ENCODE data around the gene SCAF4. TPM values are rescaled to one million over a fixed set of nuclear protein-coding genes. Genes with fewer than 3 reads are reported as not detected.
A peak's percentile ranks its signal among the peaks of the same experiment; 100 is the strongest.
"Not testable (repeated sequence)": the region's sequence is repeated elsewhere in the genome, so short reads cannot be mapped to it uniquely, and the experiment has no call there.

The SCAF4 gene
- total RNA-seq, 1 donor from 2014 or later: 23.1 TPM

DNA sequence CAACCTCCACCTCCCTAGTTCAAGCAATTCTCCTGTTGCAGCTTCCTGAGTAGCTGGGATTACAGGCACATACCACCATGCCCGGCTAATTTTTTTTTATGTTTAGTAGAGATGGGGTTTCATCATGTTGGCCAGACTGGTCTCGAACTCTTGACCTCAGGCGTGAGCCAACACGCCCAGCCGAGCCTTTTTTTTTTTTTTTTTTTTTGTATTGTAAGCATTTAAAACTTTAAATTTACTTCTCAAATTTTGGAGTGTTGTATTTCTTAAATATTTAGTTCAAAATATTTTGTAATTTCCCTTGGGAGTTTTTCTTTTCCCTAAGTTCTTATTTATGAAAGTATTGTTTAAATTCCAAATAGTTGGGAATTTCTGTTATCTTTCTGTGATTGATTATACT lies 9.2 kb upstream of the SCAF4 start:
- Mint-ChIP-seq H3K27me3 (ENCODE audit: low read depth) (no peaks in the 10 kb centered on the region), H3K4me3 (ENCODE audit: unreplicated experiment) (no peak overlapping the region), H3K9me3 (ENCODE audit: low read depth) (peaks cover 13% of the 10 kb centered on the region), H3K27ac (ENCODE audit: unreplicated experiment) (no peak overlapping the region), H3K4me1 (ENCODE audit: low read depth) (no peaks in the 10 kb centered on the region), H3K36me3 (ENCODE audit: low read depth) (no peaks in the 10 kb centered on the region)
- no peak for DNase-seq (ENCODE audit: low spot score)
- TF ChIP-seq, protein P1, sequence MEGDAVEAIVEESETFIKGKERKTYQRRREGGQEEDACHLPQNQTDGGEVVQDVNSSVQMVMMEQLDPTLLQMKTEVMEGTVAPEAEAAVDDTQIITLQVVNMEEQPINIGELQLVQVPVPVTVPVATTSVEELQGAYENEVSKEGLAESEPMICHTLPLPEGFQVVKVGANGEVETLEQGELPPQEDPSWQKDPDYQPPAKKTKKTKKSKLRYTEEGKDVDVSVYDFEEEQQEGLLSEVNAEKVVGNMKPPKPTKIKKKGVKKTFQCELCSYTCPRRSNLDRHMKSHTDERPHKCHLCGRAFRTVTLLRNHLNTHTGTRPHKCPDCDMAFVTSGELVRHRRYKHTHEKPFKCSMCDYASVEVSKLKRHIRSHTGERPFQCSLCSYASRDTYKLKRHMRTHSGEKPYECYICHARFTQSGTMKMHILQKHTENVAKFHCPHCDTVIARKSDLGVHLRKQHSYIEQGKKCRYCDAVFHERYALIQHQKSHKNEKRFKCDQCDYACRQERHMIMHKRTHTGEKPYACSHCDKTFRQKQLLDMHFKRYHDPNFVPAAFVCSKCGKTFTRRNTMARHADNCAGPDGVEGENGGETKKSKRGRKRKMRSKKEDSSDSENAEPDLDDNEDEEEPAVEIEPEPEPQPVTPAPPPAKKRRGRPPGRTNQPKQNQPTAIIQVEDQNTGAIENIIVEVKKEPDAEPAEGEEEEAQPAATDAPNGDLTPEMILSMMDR (IDR thresholded peaks at IDR 0.05): no peak

DNA sequence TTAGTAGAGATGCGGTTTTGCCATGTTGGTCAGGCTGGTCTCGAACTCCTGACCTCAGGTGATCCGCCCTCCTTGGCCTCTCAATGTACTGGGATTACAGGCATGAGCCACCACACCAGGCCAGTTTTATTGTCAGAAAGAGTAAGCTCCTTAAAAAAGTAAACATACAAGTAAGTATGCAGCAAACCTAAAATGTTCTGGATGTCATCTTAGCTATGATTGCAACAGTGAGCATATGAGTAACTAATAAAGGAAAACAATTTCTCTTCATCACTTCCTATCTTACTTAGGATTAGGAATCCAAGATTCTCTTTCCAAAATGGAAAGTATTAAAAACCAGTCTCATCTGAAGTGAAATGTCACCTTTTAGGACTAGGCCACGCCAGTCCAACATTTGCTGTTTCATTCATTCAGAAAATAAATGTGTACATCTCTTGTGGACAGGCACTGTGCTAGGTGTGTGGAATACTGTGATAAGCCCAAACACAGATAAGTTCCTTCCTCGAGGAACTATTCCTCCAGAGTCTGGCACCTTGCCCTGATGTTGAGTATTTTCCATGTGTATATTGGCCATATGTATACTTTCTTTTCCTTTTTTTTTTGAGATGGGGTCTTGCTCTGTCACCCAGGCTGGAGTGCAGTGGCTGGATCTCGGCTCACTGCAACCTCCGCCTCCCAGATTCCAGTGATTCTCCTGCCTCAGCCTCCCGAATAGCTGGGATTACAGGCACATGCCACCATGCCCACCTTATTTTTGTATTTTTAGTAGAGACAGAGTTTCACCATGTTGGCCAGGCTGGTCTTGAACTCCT lies 5.9 kb upstream of the SCAF4 start:
- not testable (repeated sequence) for H3K4me1 Mint-ChIP-seq (ENCODE audit: low read depth); H3K9me3 Mint-ChIP-seq (ENCODE audit: low read depth); DNase-seq (ENCODE audit: low spot score); H3K4me3 Mint-ChIP-seq (ENCODE audit: unreplicated experiment); H3K27ac Mint-ChIP-seq (ENCODE audit: unreplicated experiment); H3K27me3 Mint-ChIP-seq (ENCODE audit: low read depth); H3K36me3 Mint-ChIP-seq (ENCODE audit: low read depth)

DNA sequence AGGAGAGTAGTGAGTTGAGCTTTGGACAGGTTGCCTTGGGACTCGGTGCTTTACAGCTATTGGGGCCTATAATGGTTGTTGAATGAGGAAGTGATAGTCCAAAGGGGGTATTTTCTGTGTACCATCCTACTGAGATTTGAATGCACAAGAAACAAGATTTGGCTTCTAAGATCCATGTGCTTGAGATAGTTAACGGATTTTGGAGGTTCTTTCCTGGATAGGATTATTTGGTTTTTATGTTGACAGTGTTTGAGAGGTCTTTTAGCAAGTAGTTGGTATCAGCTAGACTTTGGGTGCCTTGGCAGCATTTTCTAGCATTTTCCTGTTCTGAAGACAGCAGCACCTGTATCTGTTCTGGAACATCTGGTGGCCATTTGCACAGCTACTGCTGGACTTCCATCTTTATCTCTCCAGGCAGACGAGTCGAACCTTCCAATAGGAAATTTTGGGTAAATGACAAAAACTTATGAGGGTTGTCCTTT lies 3.6 kb upstream of the SCAF4 start:
- DNase-seq (ENCODE audit: low spot score): no peak
- Mint-ChIP-seq H3K27me3 (ENCODE audit: low read depth) (no peaks in the 10 kb centered on the region), H3K4me1 (ENCODE audit: low read depth) (no peaks in the 10 kb centered on the region), H3K36me3 (ENCODE audit: low read depth) (no peaks in the 10 kb centered on the region), H3K9me3 (ENCODE audit: low read depth) (no peaks in the 10 kb centered on the region), H3K4me3 (ENCODE audit: unreplicated experiment) (no peak overlapping the region), H3K27ac (ENCODE audit: unreplicated experiment) (no peak overlapping the region)
- TF ChIP-seq, protein P1 (IDR thresholded peaks at IDR 0.05): no peak

DNA sequence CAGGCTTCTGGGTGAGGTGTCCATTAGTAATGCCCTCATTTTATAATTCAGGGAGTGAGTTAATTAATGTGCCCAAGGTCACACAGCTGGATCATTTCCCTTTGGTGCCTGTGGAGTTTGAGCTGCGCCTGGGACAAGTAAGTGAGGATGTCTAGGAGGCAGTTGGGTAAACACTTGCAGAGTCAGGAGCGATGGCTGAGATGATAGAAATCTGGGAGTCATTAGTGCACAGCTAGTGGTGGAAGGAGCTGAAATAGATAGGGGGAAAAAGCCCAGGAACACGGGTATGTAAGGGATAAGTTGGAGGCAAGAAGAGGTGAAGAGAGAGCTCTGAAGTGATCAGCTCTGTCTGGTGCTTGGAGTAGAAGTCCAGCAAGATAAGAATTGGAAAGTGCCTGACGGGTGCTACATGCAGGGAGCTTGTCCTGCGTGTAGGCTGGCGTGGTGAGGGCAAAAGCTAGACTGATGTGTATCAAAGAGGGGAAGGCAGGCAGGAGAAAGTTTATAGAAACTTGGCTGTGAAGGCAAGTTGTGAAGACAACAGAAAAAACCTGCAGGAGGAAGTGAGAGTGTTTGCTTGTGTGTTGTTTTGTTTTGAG lies 1.7 kb upstream of the SCAF4 start:
- Mint-ChIP-seq H3K4me1 (ENCODE audit: low read depth) (no peaks in the 10 kb centered on the region), H3K36me3 (ENCODE audit: low read depth) (no peaks in the 10 kb centered on the region), H3K9me3 (ENCODE audit: low read depth) (no peaks in the 10 kb centered on the region), H3K27ac (ENCODE audit: unreplicated experiment) (no peak overlapping the region), H3K4me3 (ENCODE audit: unreplicated experiment) (no peak overlapping the region), H3K27me3 (ENCODE audit: low read depth) (no peaks in the 10 kb centered on the region)
- TF ChIP-seq, protein P1 (IDR thresholded peaks at IDR 0.05): no peak
- no peak for DNase-seq (ENCODE audit: low spot score)

DNA sequence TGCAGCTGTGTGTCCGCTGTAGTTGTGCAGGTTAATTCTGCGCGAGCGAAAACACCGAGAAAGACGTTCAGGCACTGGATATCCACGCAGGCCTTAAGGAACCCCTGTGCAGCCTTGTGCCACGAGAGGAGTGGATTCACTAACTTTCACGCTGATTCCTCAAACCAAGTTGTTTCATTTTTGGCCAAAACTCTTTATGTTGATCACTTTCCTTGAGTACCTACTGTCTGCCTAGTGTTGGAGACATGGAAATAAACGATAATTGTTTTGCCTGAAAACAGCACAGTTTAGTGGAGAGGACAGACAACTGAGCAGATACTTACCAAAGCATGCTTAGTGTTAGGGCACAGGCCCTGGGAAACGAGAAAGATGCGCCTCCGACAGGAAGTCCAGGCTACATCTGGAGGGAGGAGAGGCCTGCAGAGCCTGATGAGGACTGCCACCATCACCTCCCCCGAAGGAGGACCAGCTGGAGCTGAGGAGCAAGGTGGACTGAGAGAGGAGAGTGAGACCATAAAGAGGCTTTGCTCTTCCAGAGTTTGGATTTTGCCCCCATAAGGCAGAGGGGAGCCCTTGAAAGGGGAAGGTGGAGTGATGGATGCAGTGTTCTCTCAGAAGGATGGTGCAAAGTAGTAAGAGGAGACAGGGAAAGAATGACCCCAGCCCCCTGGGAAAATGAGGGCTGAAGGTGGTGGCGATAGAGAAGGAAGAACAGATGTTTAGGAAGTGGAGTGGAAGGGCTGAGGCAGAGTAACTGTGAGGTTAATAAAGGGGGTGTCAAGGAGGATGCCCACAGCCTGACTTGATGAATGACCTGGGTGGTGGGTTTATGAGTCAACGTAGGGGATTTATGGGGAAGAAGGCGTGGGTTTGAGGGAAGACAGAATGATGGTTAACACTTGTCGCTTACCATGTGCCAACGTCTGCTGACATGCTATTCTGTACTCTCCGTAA lies 956 bp upstream of the SCAF4 start:
- Mint-ChIP-seq H3K27me3 (ENCODE audit: low read depth) (no peaks in the 10 kb centered on the region), H3K36me3 (ENCODE audit: low read depth) (no peaks in the 10 kb centered on the region), H3K4me3 (ENCODE audit: unreplicated experiment) (no peak overlapping the region), H3K27ac (ENCODE audit: unreplicated experiment) (no peak overlapping the region), H3K9me3 (ENCODE audit: low read depth) (no peaks in the 10 kb centered on the region), H3K4me1 (ENCODE audit: low read depth) (no peaks in the 10 kb centered on the region)
- TF ChIP-seq, protein P1 (IDR thresholded peaks at IDR 0.05): peak; percentile 10
- no peak for DNase-seq (ENCODE audit: low spot score)
